Measurements from ENCODE around the gene USHBP1.

Gene USHBP1

GRCh38 chr19:17264641-17264979 is at the start of gene USHBP1:
Gene USHBP1 (minus strand): TSS chr19:17264745. CDS start chr19:17264299, 446 bp downstream.
- H3K9me3 ChIP-seq (ENCODE audit: severe bottlenecking): no peaks in the 10 kb centered on the region
- no peak within 1 kb of the TSS for H3K27ac ChIP-seq (ENCODE audit: poor library complexity, severe bottlenecking)
- H3K36me3 ChIP-seq (ENCODE audit: low read depth): peaks cover 12% of the 10 kb centered on the region; the same call in 1 of the 2 replicates
- H3K4me1 ChIP-seq (ENCODE audit: insufficient read depth, poor library complexity, severe bottlenecking): peaks cover 5% of the 10 kb centered on the region
- H3K4me3 ChIP-seq (ENCODE audit: severe bottlenecking): no peak within 1 kb of the TSS
- ATAC-seq (ENCODE audit: low read depth): no peak
- DNase-seq (ENCODE audit: low spot score): no peak
- H3K27me3 ChIP-seq (ENCODE audit: insufficient read depth, poor library complexity, severe bottlenecking): no peaks in the 10 kb centered on the region
- no peak for TF ChIP-seq CTCF (IDR thresholded peaks at IDR 0.05; ENCODE audit: poor library complexity, severe bottlenecking)

- H3K9me3 ChIP-seq (ENCODE audit: severe bottlenecking): no peaks in the 10 kb centered on the region
These were observed 49.6 kb upstream of the USHBP1 start for GRCh38 chr19:17314007-17314593.

GRCh38 chr19:17312189-17313113 is 47.9 kb upstream of the USHBP1 start:
- ATAC-seq (ENCODE audit: low read depth) (no peak), DNase-seq (ENCODE audit: low spot score) (no peak)
- H3K9me3 ChIP-seq (ENCODE audit: severe bottlenecking): no peaks in the 10 kb centered on the region
- peaks cover 13% of the 10 kb centered on the region for H3K4me1 ChIP-seq (ENCODE audit: insufficient read depth, poor library complexity, severe bottlenecking)
- H3K27ac ChIP-seq (ENCODE audit: poor library complexity, severe bottlenecking): peak overlapping the region; percentile 66
- H3K36me3 ChIP-seq (ENCODE audit: low read depth): peaks cover 39% of the 10 kb centered on the region
- H3K4me3 ChIP-seq (ENCODE audit: severe bottlenecking): no peak overlapping the region
- no peaks in the 10 kb centered on the region for H3K27me3 ChIP-seq (ENCODE audit: insufficient read depth, poor library complexity, severe bottlenecking)
- TF ChIP-seq CTCF (IDR thresholded peaks at IDR 0.05; ENCODE audit: poor library complexity, severe bottlenecking): no peak

More at GRCh38 chr19:17314007-17314593, 49.6 kb upstream of the USHBP1 start:
- DNase-seq (ENCODE audit: low spot score) (no peak), ATAC-seq (ENCODE audit: low read depth) (no peak)
- TF ChIP-seq CTCF (IDR thresholded peaks at IDR 0.05; ENCODE audit: poor library complexity, severe bottlenecking): no peak
- Histone ChIP-seq H3K4me3 (ENCODE audit: severe bottlenecking) (no peak overlapping the region), H3K27ac (ENCODE audit: poor library complexity, severe bottlenecking) (no peak overlapping the region), H3K4me1 (ENCODE audit: insufficient read depth, poor library complexity, severe bottlenecking) (peaks cover 18% of the 10 kb centered on the region), H3K36me3 (ENCODE audit: low read depth) (peaks cover 53% of the 10 kb centered on the region), H3K27me3 (ENCODE audit: insufficient read depth, poor library complexity, severe bottlenecking) (no peaks in the 10 kb centered on the region)

- peak overlapping the region; percentile 66 for H3K27ac ChIP-seq (ENCODE audit: poor library complexity, severe bottlenecking)
- H3K36me3 ChIP-seq (ENCODE audit: low read depth): peaks cover 34% of the 10 kb centered on the region
- no peak overlapping the region for H3K4me3 ChIP-seq (ENCODE audit: severe bottlenecking)
- peaks cover 9% of the 10 kb centered on the region for H3K4me1 ChIP-seq (ENCODE audit: insufficient read depth, poor library complexity, severe bottlenecking)
- H3K9me3 ChIP-seq (ENCODE audit: severe bottlenecking): no peaks in the 10 kb centered on the region
- ATAC-seq (ENCODE audit: low read depth) (peak; percentile 46; the same call in 2 of the 3 replicates), DNase-seq (ENCODE audit: low spot score) (no peak)
- no peak for TF ChIP-seq CTCF (IDR thresholded peaks at IDR 0.05; ENCODE audit: poor library complexity, severe bottlenecking)
- no peaks in the 10 kb centered on the region for H3K27me3 ChIP-seq (ENCODE audit: insufficient read depth, poor library complexity, severe bottlenecking)
These were observed 47.1 kb upstream of the USHBP1 start for GRCh38 chr19:17311455-17312188.

Data from RWPE2 (cell line).